Activated CD4-positive, alpha-beta T cell treated with anti-CD3 and anti-CD28 coated beads, Interleukin-2, amount 50 U/mL, for 48 hours (primary cell): Measurements from ENCODE around the gene SLC38A10.
"Not testable (repeated sequence)": the region's sequence is repeated elsewhere in the genome, so short reads cannot be mapped to it uniquely, and the experiment has no call there.

ENCODE experiments used
- DNase-seq, 2 experiments: peaks; one replicate each; pipeline ENCODE4 v3.0.0-alpha.2; 2020

Gene SLC38A10

DNA sequence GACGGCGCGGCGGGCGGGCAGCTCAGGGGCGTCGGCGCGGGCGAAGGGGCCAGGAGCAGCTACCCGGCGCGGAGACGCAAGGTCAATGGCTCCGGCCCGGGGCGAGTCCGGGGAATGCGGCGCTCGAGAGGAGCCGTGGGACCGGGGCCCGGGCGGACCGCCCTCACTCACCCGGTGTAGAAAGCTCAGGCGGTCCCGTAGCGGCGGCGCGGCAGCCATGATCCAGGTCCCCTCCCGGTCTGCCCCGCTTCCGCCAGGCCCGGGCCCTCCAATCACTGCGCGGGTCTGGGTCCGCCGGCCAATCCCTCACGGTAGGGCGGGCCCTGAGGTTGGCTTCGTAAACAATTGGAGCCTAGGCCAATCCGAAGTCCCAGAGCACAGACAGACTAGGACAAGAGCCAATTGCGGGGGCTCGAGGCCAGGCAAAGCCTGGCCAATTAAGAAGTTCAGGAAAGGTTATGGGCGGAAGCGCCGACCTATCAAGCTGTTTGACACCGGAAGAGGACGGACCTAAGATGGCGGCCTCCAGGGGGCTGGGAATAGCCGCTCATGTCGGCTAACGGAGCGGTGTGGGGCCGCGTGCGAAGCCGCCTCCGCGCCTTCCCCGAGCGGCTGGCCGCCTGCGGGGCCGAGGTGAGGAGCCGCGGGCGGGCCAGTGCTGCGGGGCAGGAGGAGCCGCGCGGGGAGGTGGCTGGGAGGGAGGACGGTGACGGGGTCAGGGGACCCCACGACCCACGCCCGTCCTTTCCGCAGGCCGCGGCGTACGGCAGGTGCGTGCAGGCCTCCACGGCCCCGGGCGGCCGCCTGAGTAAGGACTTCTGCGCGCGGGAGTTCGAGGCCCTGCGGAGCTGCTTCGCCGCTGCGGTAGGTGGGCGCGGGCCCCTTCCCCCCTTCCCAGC is 56.0 kb downstream of the SLC38A10 start, which contains the start of the genes NDUFAF8 and TEPSIN:
NDUFAF8 (plus strand) TSS at position 504 of the 899 bp plus-strand sequence; CDS start at position 550, 46 bp downstream.
TEPSIN (minus strand) TSS at position 241 of the 899 bp plus-strand sequence; CDS start at position 219, 22 bp downstream.
- peak; percentile 92 to 94 for DNase-seq

DNA sequence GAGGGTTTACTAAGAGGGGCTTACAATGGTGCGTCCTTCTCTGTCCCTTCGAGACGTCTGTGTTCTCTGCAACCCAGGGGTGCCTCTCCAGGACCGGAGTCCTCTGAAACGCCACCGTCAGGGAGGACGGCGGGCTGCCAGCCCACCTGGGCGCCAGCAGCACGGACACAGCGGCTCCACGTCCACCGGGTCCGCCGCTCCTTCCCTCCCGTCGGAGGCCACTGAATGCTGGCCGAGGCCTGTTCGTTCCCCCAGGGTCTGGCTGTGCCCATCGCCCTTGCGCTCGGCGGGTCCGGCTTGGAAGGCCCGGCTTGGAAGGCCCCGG is 56.7 kb downstream of the SLC38A10 start:
- DNase-seq = no peak

DNA sequence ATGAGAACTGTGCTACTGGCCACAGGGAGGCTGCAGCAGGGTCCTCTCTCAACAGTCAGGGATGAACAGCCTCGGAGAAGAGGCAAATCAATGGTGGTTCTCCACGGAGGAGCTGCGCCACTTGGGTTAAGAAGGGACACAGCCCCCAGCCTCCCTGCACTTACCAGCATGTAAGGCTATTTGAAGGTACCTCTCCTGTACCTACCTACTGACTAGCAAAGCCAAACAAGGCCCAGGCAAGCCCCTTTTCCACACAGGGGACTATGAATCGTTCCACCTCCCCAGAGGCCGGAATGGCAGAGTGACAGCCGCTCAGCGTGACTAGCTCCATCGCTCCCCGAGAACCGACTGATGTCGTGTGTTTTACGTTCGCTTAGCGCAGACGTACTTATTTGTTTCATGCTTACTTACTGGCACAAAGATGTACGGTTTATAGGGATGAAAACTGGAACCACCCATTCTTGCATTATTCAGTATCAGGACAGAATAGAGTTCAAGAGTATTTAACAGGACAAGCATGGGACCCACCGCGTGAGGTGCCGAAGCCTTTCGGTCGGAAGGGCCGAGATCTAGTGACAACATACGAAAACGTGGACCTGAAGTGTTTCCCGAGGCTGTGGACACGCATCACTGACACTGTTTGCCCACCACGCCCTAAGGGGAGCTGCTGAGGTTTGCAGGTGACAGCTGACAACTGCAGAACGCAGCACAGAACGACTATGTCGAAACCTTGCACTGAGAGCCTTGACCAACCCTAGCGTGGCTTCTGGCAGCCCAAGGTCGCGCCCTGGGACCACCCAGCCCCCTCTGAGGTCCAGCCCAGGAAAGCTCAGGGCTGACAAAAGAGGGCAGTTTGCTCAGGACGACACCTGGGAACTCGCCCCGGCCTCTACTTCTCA is 57.3 kb downstream of the SLC38A10 start:
- no peak for DNase-seq

DNA sequence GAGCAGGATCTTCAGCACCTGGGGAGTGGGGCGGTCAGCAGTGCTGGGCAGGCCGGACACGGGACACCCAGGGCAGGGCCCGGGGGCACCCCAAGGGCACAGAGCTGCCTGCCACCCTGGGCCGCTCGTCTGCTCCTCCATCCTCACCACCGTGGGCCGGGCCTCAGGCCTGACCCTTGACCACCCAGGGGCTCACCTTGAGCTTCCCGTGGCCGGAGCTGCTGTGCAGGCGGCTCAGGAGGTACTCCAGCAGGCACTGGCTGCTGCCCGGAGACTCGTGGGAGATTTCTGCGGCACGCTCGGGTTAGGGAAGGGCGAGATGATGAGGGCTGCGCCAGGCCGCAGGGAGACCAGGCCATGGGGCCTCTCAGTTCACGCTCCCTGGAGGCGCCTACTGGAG is 58.3 kb downstream of the SLC38A10 start:
- no peak for DNase-seq

DNA sequence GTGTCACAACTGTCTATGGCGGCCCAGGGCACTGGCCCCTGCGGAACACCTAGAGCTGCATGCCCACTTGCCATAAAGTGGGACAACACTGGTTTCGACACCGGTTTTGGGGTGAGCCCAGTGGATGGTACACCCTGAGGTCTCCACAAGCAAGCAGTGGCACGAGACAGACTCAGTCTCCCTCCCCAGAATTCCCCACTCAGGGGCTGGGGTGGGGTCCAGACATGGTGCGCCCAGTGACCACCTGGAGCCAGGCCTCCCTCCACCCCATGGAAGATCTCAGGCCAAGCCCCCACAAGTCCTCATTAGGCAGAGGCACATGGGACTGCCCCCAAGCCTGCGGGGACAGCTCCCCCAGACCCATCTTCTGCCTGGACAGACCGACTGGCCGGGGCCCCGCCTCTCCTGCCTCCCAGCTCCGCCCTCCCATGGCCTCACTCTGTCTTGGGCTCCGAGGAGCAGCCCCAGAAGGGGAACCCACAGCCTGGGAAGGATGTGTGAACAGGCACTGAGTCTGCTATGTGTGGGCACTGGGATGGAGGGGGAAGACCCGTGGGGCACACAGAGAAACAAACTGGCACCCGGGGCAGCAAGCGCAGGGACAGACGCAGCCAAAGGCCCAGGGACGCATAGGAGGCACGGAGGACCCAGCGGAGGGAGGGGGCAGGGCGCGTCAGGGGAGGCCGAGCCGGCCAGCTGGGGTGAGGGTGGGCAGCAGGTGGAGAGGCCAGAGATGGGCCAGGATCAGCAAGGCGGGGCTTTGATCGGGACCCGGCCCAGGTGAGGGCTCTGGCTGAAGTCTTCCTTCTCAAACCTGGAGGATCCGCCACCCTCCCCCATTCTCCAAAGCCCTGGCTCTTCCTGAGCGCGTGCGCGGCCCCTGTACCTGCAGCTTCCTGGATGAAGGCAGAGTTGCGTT is 59.0 kb downstream of the SLC38A10 start:
- DNase-seq = no peak

DNA sequence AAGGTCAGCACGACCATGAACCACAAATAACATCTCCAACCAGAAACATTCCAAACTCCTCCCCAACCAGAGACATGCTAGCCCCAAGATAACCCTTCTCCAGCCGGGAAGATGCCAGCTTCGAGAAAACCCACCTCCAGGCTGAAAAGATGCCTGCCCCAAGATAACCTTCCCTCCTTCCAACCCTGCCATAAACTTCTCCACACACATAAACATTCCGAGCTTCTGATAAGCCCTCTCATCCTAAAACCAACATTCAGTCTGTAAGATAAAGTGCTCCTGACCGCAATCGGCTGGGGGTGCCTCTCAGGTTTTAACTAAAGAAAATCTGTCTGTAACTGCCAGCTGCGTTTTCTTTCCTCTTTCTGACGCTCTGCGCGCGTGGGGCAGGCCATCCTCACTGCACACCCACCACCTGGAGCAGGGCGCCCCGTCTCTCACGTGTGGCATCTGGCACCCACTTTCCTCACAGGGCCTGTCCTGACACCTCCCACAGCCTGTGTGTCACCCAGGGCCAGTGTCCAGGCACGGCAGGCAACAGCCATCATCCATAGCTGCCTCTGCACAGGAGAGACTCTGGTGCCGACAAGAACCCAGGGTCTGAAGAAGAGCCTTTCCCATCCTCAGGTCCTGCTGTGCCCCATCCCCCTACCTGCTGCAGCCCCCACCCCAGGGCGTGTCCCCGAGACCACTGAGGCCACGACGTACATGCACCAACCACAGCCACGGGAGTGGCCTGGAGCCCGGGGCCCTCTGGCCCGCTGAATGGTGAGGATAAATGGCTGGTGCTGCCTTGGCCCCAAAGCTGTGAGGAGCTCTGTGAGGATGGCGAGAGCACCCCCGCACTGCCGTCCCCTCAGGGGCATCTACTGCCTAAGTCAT is 59.9 kb downstream of the SLC38A10 start:
- DNase-seq = no peak

DNA sequence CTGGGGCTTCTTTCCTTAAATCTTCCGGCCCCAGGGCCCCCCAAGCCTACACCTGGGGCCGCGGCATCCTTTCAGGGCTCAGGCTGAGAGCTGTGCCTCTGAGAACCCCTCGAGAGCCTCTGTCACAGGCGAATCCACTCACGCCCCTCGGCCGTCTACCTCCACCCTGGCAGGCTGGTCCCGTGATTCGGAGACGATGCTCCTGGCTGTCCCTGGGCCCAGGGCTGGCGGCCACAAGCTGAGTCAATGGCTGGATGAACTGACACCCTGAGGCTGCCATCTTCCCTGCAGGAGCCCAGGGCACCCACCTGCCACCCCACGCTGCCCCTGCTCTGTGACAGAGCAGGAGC is 60.6 kb downstream of the SLC38A10 start:
- DNase-seq = no peak

DNA sequence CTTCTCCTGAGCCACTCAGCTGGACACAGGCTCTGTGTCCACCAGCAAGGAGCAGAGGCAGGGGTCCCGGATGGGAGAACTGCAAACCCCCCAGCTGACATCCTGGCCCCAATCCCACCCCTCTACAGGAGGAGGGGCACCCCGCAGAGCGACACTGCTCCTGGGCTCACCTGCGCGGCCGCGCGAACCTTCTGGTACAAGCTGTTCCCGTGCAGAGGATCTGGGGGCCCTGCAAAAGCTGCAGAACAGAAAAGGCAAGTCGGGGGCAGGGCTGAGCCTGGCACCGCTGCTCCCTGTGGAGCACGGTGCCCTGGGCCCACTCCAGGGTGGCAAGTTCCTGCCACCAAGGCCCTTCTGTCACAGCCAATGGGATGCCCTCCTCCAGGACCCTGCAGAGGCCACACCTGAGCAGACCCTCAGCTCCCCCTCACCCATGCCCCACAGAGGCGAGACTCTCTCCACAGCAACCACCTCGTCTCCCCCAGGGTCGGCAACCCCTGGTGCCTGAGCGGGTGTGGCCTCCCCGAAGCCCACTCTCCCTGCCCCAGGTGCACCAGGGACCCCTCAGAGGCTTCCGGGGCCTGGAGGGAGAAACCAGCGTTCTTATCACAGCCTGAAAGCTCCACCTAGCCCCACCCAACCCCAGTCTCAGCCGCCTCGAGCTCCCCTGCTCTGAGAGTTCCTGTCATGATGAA is 61.1 kb downstream of the SLC38A10 start:
- no peak for DNase-seq

DNA sequence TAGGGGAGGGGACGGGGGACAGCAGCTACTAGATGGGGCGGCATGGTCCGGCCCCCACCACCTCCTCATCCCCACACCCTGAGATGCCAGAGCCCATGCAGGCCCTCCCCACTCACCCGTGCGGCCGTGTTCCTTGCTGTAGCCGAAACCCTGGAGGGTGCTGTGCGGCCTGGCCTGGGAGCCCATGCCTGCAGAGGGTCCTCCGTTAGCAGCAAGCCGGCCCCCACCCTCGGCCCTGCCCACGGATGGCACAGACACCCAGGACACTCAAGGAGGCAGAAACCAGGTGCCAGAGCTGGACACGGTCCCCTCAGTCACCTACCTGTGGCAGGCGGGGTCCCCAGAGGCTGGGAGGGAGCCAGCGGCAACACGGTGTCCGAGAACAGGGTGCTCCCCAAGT is 61.8 kb downstream of the SLC38A10 start:
- no peak for DNase-seq

DNA sequence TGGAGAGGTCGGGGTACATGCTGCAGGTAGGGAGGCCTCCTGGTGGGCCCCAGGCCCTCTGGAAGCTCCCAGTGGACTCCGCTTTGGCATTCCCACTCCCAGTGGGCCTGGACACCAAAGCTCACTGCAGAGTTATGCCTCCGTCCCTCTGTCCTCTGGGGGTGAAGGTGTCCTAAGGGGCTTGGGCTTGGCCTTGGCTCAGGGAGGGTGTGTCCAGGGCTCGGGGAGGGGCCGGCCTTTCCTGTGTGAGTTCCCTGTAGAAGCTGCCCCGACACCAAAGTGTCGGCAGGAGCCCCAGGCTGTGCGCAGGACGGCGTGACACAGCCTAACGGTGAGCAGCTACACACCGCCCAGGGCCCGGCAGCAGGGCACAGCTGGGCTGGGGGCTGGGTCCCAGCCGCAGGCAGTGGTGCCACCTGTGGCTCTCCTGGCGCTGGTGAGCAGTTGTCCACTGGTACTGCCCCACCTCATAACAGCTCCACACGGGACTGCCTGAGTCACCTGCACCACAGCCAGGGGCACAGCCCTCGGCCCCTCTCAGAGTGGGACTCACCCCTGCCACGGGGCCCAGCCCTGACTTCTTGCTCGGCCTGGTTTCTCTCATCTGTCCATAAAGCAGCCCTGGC is 62.4 kb downstream of the SLC38A10 start:
- DNase-seq = no peak

DNA sequence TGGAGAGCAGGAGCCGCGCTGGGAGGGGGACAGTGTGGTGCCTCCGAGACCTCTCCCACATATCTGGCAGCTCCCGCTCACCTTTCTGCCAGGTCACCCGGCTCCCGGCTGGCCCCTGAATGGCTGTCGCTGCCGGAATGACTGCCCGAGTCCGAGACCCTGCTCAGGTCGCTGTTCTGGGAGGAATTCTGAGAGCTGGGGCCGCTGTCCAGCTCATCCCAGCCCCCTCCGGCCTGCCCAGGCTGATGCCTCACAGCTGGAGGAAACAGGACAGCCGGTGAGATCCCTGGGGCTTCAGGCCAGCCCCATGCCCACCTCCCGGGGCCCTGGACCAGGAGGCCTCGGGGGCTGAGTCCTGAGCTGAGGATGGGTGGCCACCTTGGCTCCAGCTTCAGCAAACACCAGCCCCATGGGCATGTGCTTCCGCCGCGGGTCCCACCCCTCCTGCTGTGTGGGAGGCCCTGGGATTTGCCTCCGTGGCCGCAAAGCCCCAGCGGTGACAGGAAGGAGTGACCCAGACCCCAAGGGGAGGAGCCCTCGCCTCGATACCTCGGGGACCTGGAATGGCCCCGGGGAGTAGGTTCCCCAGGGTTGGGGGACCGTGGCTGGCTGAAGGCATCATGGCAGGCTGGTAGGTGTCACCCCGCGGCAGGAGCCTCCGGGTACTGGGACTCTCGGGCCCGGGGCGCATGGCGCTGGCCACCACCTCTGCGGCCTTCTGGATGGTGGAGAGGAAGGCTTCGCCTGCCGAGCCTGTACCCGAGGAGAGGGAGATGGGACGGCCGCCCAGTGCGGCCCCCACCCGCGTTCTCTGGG is 63.1 kb downstream of the SLC38A10 start:
- no peak for DNase-seq

DNA sequence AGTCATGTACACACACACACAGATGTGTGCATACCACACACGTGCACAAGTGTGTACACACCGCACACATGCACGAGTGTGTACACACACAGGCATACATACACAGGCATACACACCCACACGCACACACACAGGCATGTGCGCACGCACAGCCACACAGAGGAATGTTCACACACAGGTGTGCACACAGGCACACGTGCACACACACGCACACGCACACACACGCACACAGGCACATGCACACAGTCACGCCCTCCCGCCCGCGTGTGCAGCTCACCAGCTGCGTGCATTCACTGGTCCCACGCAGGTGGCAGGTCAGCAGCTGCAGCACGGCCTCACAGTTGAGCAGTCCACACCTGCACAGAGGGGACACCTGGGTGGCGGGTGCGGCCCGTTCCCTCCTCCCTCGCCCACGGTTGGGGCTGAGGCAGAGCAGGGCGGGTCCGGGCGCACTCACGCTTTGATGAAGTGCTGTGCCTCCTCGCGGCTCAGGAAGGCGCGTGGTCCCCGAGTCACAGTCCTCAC is 63.9 kb downstream of the SLC38A10 start:
- DNase-seq = no peak

DNA sequence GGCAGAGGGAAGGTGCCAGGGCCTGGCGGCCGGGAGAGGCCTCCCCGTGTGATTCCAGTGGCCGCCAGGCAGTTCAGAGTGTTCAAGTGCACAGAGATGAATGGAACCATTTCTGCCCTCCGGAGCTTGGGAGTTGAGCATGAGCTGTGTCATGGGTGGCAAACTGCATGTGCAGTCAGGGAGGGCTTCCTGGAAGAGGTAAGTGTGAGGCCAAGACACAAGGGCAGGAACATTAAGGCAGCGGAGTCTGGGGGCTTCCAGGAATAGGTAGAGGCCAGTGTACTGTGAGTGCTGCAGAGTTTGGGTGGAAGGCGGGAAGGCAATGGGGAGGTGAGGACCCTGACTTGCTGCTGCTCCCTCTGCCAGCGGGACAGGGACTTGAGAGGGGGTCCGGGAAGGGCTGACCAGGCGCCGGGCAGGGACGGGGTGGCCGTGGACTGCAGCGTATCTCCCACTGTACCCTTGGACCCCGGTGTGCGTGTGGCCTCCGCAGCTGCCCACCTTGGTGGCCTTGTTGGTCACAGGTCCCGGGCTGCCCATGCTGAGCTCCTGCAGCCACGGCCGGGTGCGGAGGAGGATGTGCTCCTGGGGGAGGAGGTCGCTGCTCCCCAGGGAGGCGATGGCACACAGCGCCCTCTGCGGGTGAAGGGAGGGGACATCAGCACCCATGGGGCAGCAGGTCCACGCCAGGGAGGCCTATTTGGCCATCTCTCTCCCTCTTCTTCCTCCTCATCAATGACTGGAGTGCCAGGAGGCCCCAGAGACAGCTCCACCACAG is 64.9 kb downstream of the SLC38A10 start:
- DNase-seq = peak in 1 of 2 experiments; percentile 27

DNA sequence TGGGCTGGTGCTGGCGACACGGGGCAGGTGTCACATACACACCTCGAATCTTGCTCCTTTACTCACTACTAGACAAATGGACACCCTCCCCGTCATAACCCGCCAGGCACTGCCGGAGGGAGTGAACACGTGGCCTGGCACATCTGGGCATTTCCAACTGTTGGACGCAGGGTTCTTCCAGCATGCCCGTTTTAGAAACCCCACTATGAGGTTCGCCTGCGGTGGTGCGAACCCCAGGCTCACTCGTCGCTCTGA is 65.5 kb downstream of the SLC38A10 start:
- no peak for DNase-seq

DNA sequence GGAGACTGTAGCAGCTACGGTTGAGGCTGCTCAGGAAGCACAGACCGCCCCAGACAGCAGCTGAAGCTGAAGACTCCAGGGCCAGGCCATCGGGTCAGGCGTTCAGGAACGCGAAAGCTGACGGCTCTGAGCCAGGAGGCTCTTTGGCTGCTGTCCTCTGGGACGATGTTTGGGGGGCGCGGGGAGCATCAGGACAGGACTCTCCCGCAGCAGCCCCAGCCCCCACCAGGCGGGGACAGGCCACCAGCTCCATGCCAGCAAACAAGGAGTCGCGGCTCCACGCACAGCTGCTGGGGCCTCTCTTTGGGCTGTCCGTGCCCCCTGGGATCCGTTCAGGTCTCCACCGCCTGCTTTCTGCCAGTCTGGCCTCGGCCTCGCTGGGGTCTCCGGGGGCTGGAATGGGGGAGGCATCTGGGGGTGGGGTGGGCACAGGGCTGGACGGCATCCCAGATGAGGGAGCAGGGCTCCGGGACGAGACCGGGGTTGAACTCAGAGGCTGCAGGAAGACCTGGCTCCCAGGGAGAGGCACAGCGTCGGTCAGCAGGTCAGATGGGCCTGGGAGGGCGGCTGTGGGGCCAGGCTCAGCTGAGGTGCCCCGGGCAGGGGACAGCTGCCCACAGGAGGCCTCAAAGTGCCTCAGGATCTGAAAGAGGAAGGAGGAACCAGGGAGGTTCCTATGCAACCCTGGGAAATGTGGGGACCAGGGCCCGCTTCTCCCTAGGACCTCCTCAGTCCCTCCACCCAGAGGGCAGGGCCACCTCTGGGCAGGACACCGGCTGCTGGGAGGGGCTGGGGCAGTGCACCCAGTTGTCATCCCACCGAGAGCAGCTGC is 66.1 kb downstream of the SLC38A10 start:
- no peak for DNase-seq

DNA sequence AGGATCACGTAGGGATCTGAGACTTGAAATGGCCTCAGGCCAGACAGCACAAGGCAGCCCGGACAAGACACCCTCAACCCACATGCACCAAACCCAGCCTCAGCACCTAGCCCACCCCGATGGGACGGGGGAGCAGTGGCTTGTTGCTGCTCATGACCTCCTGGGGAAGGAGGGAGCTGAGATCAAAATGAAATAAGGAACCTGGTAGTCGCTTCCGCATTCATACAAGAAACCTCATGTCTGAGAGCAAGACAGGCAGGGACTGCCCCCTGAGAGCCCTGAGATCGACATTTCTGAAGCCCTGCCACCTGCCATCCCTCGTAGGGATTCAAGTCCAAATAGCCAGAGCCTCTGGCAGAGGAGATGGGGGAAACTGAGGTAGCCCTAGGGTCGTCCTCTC is 66.7 kb downstream of the SLC38A10 start:
- no peak for DNase-seq

DNA sequence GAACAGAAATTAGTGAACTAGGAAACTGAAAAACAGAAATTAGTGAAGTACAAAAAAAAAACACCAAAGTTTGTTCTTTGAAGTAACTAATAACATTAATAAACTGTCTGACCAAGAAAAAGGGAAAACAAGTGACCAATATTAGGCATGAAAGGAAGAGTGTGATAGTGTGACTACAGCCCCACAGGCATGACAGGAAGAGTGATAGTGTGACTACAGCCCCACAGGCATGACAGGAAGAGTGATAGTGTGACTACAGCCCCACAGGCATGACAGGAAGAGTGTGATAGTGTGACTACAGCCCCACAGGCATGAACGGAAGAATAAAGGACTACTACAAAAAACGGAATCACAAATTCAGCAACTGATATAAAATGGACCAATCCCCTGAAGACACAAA is 67.5 kb downstream of the SLC38A10 start:
- not testable (repeated sequence) for DNase-seq

DNA sequence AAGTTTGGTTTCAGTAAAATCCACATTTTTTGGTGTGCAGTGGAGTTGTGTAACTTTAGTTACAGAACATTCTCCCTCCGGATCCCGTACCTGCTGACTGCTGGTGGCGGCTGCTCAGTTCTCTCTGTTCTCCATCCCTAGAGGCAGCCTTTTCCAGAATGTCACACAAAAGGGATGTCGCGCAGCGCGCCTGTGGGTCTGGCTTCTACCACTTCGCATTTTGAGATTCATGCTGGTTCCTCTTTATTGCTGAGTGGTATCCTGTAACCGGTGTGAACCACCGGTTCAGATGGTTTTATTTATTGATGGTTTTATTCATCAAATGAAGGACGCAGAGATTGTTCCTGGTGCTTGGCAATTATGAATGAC is 71.4 kb downstream of the SLC38A10 start:
- no peak for DNase-seq
